ENCODE measurements around the gene SLC6A6. TPM values are rescaled to one million over a fixed set of nuclear protein-coding genes. Genes with fewer than 3 reads are reported as not detected.

The SLC6A6 gene
- total and polyA plus RNA-seq, 8 donors = 14.0 to 134 (median 20.8) TPM

- H3K9me3 ChIP-seq = no peaks in the 10 kb centered on the region
- peak overlapping the region in 1 of 2 donors; percentile 78 for H3K27ac ChIP-seq
- H3K27me3 ChIP-seq = no peaks in the 10 kb centered on the region
- ATAC-seq (peak; percentile 62), DNase-seq (peak in 3 of 4 donors; percentile 75 to 93 (median 86))
- peaks cover 43 to 79% of the 10 kb centered on the region in 2 donors for H3K4me1 ChIP-seq
- peaks cover 0 to 18% of the 10 kb centered on the region in 2 donors for H3K36me3 ChIP-seq
- no peak overlapping the region for H3K4me3 ChIP-seq
- intact Hi-C loops (cut with DNase I) = no loop called here
- TF ChIP-seq CTCF (IDR thresholded peaks at IDR 0.05) = no peak
These were observed 37.2 kb downstream of the SLC6A6 start for GRCh38 chr3:14439501-14440167.

GRCh38 chr3:14440168-14440518 is 37.7 kb downstream of the SLC6A6 start:
- peaks cover 38 to 74% of the 10 kb centered on the region in 2 donors for H3K4me1 ChIP-seq
- H3K27me3 ChIP-seq = no peaks in the 10 kb centered on the region
- TF ChIP-seq CTCF (IDR thresholded peaks at IDR 0.05) = no peak
- no peaks in the 10 kb centered on the region for H3K9me3 ChIP-seq
- no peak for ATAC-seq
- peak overlapping the region in 1 of 2 donors; percentile 78 for H3K27ac ChIP-seq
- peak in 1 of 4 donors; percentile 70 for DNase-seq
- intact Hi-C loops (cut with DNase I) = no loop called here
- H3K4me3 ChIP-seq = no peak overlapping the region
- peaks cover 0 to 22% of the 10 kb centered on the region in 2 donors for H3K36me3 ChIP-seq

GRCh38 chr3:14440531-14441239 is 38.3 kb downstream of the SLC6A6 start:
- H3K9me3 ChIP-seq = no peaks in the 10 kb centered on the region
- no peak overlapping the region for H3K4me3 ChIP-seq
- peak overlapping the region in 1 of 2 donors; percentile 53 for H3K27ac ChIP-seq
- DNase-seq (peak in 2 of 4 donors; percentile 51 to 74), ATAC-seq (no peak)
- H3K36me3 ChIP-seq = peaks cover 0 to 27% of the 10 kb centered on the region in 2 donors
- intact Hi-C loops (cut with DNase I) = no loop called here
- H3K27me3 ChIP-seq = no peaks in the 10 kb centered on the region
- H3K4me1 ChIP-seq = peaks cover 34 to 69% of the 10 kb centered on the region in 2 donors
- TF ChIP-seq CTCF (IDR thresholded peaks at IDR 0.05) = no peak

- peaks cover 32 to 62% of the 10 kb centered on the region in 2 donors for H3K4me1 ChIP-seq
- DNase-seq (no peak), ATAC-seq (no peak)
- H3K27me3 ChIP-seq = no peaks in the 10 kb centered on the region
- H3K4me3 ChIP-seq = no peak overlapping the region
- no peaks in the 10 kb centered on the region for H3K9me3 ChIP-seq
- intact Hi-C loops (cut with DNase I) = no loop called here
- peak overlapping the region; percentile 26 to 53 for H3K27ac ChIP-seq
- peaks cover 0 to 34% of the 10 kb centered on the region in 2 donors for H3K36me3 ChIP-seq
- TF ChIP-seq CTCF (IDR thresholded peaks at IDR 0.05) = no peak
These were observed 39.0 kb downstream of the SLC6A6 start for GRCh38 chr3:14441240-14441919.

GRCh38 chr3:14441920-14442300 is 39.5 kb downstream of the SLC6A6 start:
- Histone ChIP-seq H3K9me3 (no peaks in the 10 kb centered on the region), H3K27me3 (no peaks in the 10 kb centered on the region), H3K4me1 (peaks cover 32 to 56% of the 10 kb centered on the region in 2 donors), H3K27ac (peak overlapping the region in 1 of 2 donors; percentile 53), H3K4me3 (no peak overlapping the region), H3K36me3 (peaks cover 0 to 40% of the 10 kb centered on the region in 2 donors)
- no peak for TF ChIP-seq CTCF (IDR thresholded peaks at IDR 0.05)
- intact Hi-C loops (cut with DNase I) = no loop called here
- DNase-seq = no peak
- no peak for ATAC-seq
